ENCODE measurements around the gene ZNF574. TPM values are rescaled to one million over a fixed set of nuclear protein-coding genes. Genes with fewer than 3 reads are reported as not detected.

ZNF574 gene
- total RNA-seq, 4 donors from 2014 or later: 16.0 to 22.8 (median 21.1) TPM

DNA sequence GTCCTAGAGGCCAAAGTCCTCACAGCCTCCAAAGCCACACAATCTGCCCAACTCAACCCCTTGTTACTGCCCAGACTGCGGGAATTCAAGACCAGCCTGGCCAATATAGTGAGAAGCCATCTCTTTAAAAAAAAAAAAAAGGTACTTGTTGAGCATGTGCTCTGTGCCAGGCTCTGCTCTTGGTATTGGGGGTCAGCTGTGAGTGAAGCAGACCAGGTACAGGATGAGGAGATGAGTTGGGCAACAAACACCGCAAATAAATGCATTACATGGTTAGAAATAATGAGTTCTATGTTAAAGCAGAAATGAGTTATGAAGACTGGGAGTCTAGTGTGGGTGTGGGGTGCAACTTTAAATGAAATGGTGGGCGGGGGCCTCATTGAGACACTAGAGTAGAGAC lies 15.8 kb upstream of the ZNF574 start:
- H3K9me3 ChIP-seq: no peaks in the 10 kb centered on the region
- no peak for DNase-seq
- no peaks in the 10 kb centered on the region for H3K27me3 ChIP-seq
- TF ChIP-seq, protein P1, sequence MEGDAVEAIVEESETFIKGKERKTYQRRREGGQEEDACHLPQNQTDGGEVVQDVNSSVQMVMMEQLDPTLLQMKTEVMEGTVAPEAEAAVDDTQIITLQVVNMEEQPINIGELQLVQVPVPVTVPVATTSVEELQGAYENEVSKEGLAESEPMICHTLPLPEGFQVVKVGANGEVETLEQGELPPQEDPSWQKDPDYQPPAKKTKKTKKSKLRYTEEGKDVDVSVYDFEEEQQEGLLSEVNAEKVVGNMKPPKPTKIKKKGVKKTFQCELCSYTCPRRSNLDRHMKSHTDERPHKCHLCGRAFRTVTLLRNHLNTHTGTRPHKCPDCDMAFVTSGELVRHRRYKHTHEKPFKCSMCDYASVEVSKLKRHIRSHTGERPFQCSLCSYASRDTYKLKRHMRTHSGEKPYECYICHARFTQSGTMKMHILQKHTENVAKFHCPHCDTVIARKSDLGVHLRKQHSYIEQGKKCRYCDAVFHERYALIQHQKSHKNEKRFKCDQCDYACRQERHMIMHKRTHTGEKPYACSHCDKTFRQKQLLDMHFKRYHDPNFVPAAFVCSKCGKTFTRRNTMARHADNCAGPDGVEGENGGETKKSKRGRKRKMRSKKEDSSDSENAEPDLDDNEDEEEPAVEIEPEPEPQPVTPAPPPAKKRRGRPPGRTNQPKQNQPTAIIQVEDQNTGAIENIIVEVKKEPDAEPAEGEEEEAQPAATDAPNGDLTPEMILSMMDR (IDR thresholded peaks at IDR 0.05): no peak
- no peak for TF ChIP-seq POLR2A (IDR thresholded peaks at IDR 0.05)
- H3K27ac ChIP-seq: no peak overlapping the region
- no peaks in the 10 kb centered on the region for H3K4me1 ChIP-seq
- peaks cover 7 to 8% of the 10 kb centered on the region in 2 donors for H3K36me3 ChIP-seq
- H3K4me3 ChIP-seq (replicated peaks in 1 of 3): no peak overlapping the region
- intact Hi-C loops (cut with DNase I): no loop called here
- WGBS, 2 donors: 98 to 99% methylated on average over 3 of the region's 3 CpGs

DNA sequence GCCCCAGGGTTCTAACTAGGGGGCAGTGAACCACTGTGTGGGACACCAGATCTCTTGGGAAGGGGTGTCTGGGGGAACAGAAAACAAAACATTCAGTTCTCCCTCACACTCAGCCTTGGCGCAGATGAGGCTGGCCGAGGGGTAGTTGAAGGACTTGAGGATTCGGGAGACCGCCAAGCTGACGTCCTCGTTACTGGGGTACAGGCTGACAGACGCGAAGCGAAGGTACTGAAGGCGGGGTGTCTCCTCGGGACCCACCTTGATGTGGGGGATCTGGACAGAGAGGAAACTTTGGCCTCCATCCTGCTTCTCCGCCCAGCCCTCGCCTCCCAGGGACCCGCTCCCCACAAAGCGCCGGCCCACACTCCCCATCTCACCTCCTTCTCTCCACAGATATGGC lies 13.6 kb upstream of the ZNF574 start:
- WGBS, 2 donors: 94 to 96% methylated on average over 16 of the region's 16 CpGs
- TF ChIP-seq, protein P1 (IDR thresholded peaks at IDR 0.05): no peak
- TF ChIP-seq POLR2A (IDR thresholded peaks at IDR 0.05): no peak
- no peak overlapping the region for H3K4me3 ChIP-seq (replicated peaks in 1 of 3)
- H3K27me3 ChIP-seq: no peaks in the 10 kb centered on the region
- intact Hi-C loops (cut with DNase I): no loop called here
- H3K9me3 ChIP-seq: no peaks in the 10 kb centered on the region
- peaks cover 0 to 8% of the 10 kb centered on the region in 2 donors for H3K36me3 ChIP-seq
- H3K27ac ChIP-seq: no peak overlapping the region
- no peaks in the 10 kb centered on the region for H3K4me1 ChIP-seq
- DNase-seq: no peak

DNA sequence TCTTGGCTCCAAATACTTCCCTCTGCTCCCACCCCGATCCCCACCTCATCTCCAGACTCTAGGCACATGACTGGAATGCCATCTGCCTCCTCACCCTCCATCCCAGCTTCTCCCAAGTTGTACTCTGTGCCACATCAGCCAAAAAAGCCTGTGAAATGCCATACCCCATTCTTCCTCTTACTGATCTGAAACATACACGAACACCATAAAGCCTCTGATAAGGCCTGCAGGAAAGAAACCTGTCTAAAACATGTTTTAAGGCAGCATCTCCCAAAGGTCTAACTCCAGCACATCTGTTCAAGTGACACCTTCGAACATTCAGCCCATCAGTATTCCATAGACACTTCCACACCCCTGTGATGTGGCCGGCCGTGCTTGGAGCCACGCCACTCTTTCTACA lies 11.5 kb upstream of the ZNF574 start:
- Histone ChIP-seq H3K4me3 (replicated peaks in 1 of 3) (no peak overlapping the region), H3K27ac (no peak overlapping the region), H3K36me3 (peaks cover 0 to under 1% of the 10 kb centered on the region in 2 donors), H3K4me1 (peaks cover 0 to 5% of the 10 kb centered on the region in 2 donors), H3K27me3 (no peaks in the 10 kb centered on the region), H3K9me3 (no peaks in the 10 kb centered on the region)
- intact Hi-C loops (cut with DNase I): no loop called here
- DNase-seq: no peak
- TF ChIP-seq, protein P1 (IDR thresholded peaks at IDR 0.05): no peak
- no peak for TF ChIP-seq POLR2A (IDR thresholded peaks at IDR 0.05)
- WGBS, 2 donors: 90 to 97% methylated on average over 6 of the region's 6 CpGs

DNA sequence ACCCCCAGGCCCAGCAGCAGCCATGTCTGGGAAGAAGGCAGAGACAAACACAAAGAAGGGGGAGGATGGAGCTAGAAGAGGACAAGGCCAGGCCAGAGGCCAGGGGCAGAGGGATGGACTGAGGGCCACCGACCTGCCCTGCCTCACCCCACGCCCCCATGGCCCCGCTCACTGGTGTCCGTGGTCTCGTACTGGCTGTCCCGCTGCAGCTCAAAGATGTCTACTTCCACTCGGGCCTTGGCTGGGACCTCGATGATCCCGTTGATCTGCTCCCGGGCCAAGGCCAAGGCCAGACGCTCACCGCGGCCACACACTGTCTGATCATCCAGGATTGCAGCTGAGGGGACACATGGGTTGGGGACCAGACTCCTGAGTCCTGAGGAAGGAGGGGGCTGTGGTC lies 10.9 kb upstream of the ZNF574 start:
- Histone ChIP-seq H3K27me3 (no peaks in the 10 kb centered on the region), H3K27ac (no peak overlapping the region), H3K4me3 (replicated peaks in 1 of 3) (no peak overlapping the region), H3K9me3 (no peaks in the 10 kb centered on the region), H3K4me1 (peaks cover 6 to 10% of the 10 kb centered on the region in 2 donors), H3K36me3 (no peaks in the 10 kb centered on the region)
- DNase-seq: no peak
- intact Hi-C loops (cut with DNase I): no loop called here
- 92% methylated on average over 2 of the region's 13 CpGs; no CpG with 5 or more reads in 1 of the 2 donors for WGBS, 2 donors
- no peak for TF ChIP-seq POLR2A (IDR thresholded peaks at IDR 0.05)
- TF ChIP-seq, protein P1 (IDR thresholded peaks at IDR 0.05): no peak

DNA sequence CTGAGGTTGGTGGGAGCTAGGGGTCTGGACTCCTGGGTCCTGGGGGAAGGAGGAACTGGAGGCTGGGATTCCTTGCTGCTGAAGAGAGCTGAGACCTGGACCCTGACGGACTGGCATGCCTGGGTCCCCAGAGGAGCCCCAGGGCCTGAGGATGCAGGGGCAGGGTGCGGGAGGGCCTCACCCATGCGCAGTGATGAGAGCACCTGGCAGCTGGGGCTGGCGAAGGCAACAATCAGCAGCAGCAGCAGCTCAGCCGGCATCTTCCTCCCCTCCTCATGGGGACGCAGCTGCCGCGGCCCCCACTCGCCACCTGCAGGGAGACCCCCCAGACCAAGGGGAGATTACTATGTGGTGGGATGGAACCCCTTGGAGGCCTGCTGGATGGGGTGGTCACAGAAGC lies 10.5 kb upstream of the ZNF574 start:
- no peaks in the 10 kb centered on the region for H3K36me3 ChIP-seq

More for the DNA sequence above, 10.5 kb upstream of the ZNF574 start:
- Histone ChIP-seq H3K4me3 (replicated peaks in 1 of 3) (no peak overlapping the region), H3K4me1 (peaks cover 10 to 11% of the 10 kb centered on the region in 2 donors), H3K9me3 (no peaks in the 10 kb centered on the region), H3K27me3 (no peaks in the 10 kb centered on the region), H3K27ac (no peak overlapping the region)
- WGBS, 2 donors: 92 to 100% methylated on average over 7 to 8 of the region's 9 CpGs
- intact Hi-C loops (cut with DNase I): no loop called here
- TF ChIP-seq, protein P1 (IDR thresholded peaks at IDR 0.05): no peak
- no peak for TF ChIP-seq POLR2A (IDR thresholded peaks at IDR 0.05)
- no peak for DNase-seq
